HG02943 (cell line): ENCODE data around the gene EPM2A.
"Not testable (repeated sequence)": the region's sequence is repeated elsewhere in the genome, so short reads cannot be mapped to it uniquely, and the experiment has no call there.

Source experiments
- ATAC-seq: cut with Tn5 transposase; IDR thresholded peaks from one replicate; pipeline ENCODE4 v1.9.1; 2021; ENCODE audit warnings: mild to moderate bottlenecking, low read depth, moderate library complexity; ENCODE audit not compliant: unreplicated experiment

Gene EPM2A

GRCh38 chr6:145733207-145733606 lies 2.1 kb downstream of the EPM2A start:
- no peak for ATAC-seq

- ATAC-seq = no peak
Observed at GRCh38 chr6:145731447-145731846, 3.9 kb downstream of the EPM2A start.

DNA sequence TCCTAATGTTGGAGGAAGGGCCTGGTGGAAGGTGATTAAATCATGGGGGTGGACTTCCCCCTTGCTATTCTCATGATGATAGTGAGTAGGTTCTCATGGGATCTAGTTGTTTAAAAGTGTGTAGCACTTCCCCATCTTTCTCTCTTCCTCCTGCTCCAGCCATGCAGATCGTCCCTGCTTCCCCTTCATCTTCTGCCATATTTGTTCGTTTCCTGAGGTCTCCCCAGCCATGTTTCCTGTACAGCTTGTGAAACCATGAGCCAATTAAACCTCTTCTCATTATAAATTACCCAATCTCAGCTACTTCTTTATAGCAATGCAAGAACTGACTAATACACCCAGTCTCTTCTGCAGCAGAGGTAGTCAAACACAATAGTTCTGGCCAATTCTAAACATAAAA lies 5.4 kb downstream of the EPM2A start:
- ATAC-seq = no peak

- ATAC-seq = no peak
Observed at GRCh38 chr6:145728444-145729385, 6.6 kb downstream of the EPM2A start.

DNA sequence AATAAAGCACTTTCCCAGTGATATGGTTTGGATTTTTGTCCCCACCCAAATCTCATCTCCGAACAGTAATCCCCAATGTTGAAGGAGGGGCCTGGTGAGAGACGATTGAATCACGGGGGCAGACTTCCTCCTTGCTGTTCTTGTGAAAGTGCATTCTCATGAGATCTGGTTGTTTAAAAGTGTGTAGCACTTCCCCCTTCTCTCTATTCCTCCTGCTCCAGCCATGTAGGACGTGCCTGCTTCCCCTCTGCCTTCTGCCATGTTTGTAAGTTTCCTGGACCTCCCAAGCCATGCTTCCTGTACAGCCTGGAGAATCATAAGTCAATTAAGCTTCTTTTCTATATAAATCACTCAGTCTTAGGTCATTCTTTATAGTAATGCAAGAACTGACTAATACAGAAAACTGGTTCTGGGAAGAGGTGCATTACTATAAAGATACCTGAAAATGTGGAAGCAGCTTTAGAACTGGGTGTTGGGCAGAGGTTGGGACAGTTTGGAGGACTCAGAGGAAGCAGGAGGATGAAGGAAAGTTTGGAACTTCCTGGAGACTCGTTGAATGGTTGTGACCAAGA lies 7.4 kb downstream of the EPM2A start:
- no peak for ATAC-seq

DNA sequence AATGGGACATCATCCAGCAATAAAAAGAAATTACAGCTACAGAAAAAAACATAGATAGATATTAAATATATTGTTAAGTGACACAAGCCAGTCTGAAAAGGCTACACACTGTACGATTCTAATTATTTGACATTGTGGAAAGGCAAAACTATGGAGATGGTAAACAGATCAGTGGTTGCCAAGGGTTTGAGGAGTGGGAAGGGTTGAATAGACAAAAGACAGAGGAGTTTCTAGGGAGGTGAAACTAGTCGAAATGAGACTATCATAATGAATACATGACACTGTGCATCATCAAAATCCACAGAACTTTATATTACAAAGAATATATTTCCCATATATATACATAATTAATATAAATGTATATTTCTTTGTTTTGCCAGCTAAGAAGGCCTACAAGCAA lies 9.8 kb downstream of the EPM2A start:
- ATAC-seq = no peak

DNA sequence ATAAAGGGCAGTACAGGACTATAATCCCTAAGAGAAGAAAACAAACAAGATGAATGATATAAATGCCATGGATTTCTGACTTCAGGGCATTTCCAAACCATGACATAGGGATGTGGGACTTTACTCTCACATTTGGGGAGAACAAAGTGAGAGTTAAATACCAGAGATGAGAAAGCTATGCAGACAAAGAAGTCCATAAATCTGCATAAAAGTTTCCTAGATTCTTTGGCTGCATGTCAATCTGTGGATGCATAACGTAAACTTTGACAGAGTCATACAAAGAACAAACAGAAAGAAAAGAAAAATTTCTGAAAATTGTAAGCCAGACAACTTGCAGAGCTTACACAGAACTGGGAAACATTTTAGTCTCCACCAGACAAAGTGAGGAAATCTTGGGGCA lies 11.7 kb downstream of the EPM2A start:
- no peak for ATAC-seq

- ATAC-seq = no peak
Observed at GRCh38 chr6:145722190-145722589, 13.1 kb downstream of the EPM2A start.

DNA sequence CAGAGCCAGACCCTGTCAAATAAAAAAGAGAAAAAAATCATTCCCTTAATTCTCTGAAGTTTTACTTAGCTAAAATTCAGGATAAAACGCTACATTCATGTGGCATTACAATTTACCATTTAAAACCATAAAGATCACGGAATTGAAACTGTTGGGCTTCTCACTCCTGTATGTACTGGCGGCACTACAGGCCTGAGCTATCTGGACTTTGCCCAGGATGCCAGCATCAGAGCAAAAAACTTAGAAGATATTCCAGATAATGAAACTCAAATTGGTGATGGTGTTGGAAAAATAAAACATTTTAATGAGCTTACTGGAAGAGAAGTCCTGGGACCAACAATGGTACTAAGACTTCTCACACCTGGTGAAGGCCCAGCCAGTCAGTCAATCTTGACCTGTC lies 14.2 kb downstream of the EPM2A start:
- no peak for ATAC-seq

GRCh38 chr6:145715426-145715825 lies 19.9 kb downstream of the EPM2A start:
- ATAC-seq = no peak

DNA sequence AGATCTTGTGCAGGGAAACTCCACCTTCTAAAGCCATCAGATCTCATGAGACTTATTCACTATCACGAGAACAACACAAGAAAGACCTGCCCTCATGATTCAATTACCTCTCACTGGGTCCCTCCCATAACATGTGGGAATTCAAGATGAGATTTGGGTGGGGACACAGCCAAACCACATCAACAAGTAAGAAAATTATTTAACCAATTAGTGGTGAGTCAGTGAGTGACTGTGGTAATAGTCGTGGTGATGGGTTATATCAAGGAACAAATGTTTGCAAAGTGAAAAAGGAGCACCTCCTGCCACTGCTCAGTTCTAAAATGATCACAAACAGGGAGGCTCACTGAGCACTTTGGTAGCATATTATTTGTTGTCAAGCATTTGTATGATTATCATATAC lies 20.6 kb downstream of the EPM2A start:
- no peak for ATAC-seq

GRCh38 chr6:145713773-145714172 lies 21.5 kb downstream of the EPM2A start:
- no peak for ATAC-seq

GRCh38 chr6:145711372-145711771 lies 23.9 kb downstream of the EPM2A start:
- no peak for ATAC-seq

GRCh38 chr6:145707397-145707796 lies 27.9 kb downstream of the EPM2A start:
- ATAC-seq = no peak

DNA sequence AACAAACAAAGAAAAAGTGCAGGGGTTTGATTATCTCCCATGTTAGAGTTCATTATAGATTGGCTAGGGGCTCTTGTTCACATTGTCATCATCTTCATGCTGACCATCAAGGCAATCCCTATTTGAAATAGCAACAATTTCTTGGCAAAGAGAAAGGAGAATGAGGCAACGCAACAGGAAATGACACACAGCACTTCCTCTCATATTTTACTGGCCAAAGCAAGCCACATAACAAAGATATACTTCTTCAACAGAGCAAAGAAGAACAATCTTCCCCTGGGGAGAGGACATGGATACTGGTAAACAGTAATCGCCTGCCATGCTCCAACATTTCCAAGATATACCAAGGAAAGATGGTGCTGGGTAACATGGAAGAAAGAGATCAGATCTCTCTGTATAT lies 29.8 kb downstream of the EPM2A start:
- no peak for ATAC-seq

- no peak for ATAC-seq
Observed at GRCh38 chr6:145704143-145704781, 31.1 kb downstream of the EPM2A start.

- ATAC-seq = no peak
Observed at GRCh38 chr6:145699462-145699861, 35.9 kb downstream of the EPM2A start.

DNA sequence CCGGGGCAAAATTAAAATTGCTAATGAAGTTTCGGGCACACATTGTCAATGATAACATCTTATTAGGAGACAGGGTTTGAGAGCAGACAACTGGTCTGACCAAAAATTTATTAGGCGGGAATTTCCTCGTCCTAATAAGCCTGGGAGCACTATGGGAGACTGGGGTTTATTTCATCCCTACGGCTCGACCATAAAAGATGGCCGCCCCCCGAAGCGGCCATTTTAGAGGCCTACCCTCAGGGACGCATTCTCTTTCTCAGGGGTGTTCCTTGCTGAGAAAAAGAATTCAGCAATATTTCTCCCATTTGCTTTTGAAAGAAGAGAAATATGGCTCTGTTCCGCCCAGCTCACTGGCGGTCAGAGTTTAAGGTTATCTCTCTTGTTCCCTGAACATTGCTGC lies 37.9 kb downstream of the EPM2A start:
- ATAC-seq = not testable (repeated sequence)

GRCh38 chr6:145694083-145694737 lies 41.1 kb downstream of the EPM2A start:
- ATAC-seq = no peak

DNA sequence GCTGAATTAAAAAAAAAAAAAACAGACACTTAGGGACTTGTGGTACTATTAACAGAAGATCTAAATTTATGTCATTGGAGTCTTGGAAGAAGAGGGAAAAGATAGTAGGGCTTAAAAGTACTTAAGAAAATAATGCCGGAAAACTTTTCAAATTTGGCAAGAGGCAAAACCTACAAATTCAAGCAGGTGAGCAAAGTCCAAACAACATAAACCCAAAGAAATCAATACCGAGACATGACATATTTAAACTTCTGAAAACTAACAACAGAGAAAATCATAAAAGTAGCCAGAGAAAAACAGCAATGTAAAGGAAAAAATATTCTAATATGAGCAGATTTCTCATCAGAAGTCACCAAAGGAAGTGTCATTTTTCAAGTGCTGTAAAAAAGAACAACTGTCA lies 44.4 kb downstream of the EPM2A start:
- ATAC-seq = no peak

DNA sequence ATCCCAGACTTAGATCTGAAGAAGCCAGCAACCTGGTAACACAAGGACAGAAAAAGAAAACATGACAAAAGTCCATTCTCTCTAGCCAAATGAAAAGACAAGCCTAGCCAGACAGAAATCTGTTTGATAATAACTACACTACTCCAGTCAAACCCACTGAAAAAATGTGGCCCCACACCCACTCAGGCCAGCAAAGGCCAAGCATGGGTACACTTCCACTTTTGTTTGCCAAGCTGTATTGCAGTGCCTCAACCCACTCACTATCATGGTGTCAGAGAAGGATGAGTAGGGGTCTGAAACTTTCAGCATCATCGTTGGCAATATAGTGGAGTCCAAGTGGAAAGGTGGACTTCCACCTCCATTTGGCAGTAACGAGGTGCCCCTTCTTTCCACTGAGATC lies 45.8 kb downstream of the EPM2A start:
- no peak for ATAC-seq
